PC-3 (cell line): ENCODE results near the gene IFITM2.

Experiments
- EZH2 ChIP-seq: fragments of 300-600 bp; sonication (generic); IDR thresholded peaks from one replicate; pipeline ENCODE4 v1.6.1; 2017; ENCODE audit warnings: antibody characterized with exemption, mild to moderate bottlenecking, low read length; ENCODE audit not compliant: unreplicated experiment
- EZH2phosphoT487 ChIP-seq: fragments of 300-600 bp; sonication (generic); IDR thresholded peaks from 2 replicates; pipeline ENCODE4 v1.6.1; 2018; ENCODE audit warnings: mild to moderate bottlenecking, antibody characterized with exemption, low read length, borderline replicate concordance

- TF ChIP-seq EZH2 (no peak), EZH2phosphoT487 (no peak)
Measured at GRCh38 chr11:292211-293121, 15.2 kb upstream of the IFITM2 start.
